Stomach (tissue), 9 donors: ENCODE data around the gene FAM107B. TPM values are rescaled to one million over a fixed set of nuclear protein-coding genes. Genes with fewer than 3 reads are reported as not detected.
A peak's percentile ranks its signal among the peaks of the same experiment; 100 is the strongest.

Source experiments
- DNase-seq, 2 donors: peaks; one replicate each; pipeline versions ENCODE4 v3.0.0 to v3.0.0-alpha.2; 2013 to 2019
- H3K27ac ChIP-seq, 5 donors: fragments of 200-600 bp in 4 of 5; sonication (generic) in 4 of 5; one replicate each; pipeline ENCODE4 v1.5.1; 2013 to 2019; ENCODE audit warnings: mild to moderate bottlenecking in 1 of 5, moderate library complexity in 1 of 5
- H3K27me3 ChIP-seq, 3 donors: fragments of 200-600 bp; sonication (generic); one replicate each; pipeline ENCODE4 v1.5.1; 2017 to 2019; ENCODE audit warnings: mixed run types in 1 of 3
- H3K36me3 ChIP-seq, 4 donors: fragments of 200-600 bp; sonication (generic); 1 replicate in 3 of 4; 2 replicates in 1 of 4; pipeline ENCODE4 v1.5.1; 2016 to 2019
- H3K4me1 ChIP-seq, 4 donors: fragments of 200-600 bp; sonication (generic); one replicate each; pipeline ENCODE4 v1.5.1; 2016 to 2019
- H3K4me3 ChIP-seq, 4 donors: fragments of 200-600 bp; sonication (generic) in 3 of 4; one replicate each; pipeline ENCODE4 v1.5.1; 2016 to 2019; ENCODE audit warnings: mild to moderate bottlenecking in 1 of 4
- H3K9me3 ChIP-seq, 4 donors: fragments of 200-600 bp; sonication (generic); one replicate each; pipeline ENCODE4 v1.5.1; 2016 to 2019
- EP300 ChIP-seq: sonication (generic); formaldehyde crosslinking; IDR thresholded peaks from one replicate; pipeline ENCODE4 v1.6.1; 2017; ENCODE audit warnings: antibody characterized with exemption
- POLR2A ChIP-seq, 4 donors: fragments of 450-650 bp; IDR thresholded peaks; one replicate each; pipeline ENCODE4 v1.6.1; 2016; ENCODE audit warnings: antibody characterized with exemption in 4 of 4, control low read depth in 2 of 4, mild to moderate bottlenecking in 1 of 4, moderate library complexity in 1 of 4
- POLR2AphosphoS5 ChIP-seq, 3 donors: sonication (generic); formaldehyde crosslinking; IDR thresholded peaks; one replicate each; pipeline ENCODE4 v1.6.1; 2016; ENCODE audit warnings: antibody characterized with exemption in 3 of 3
- WGBS, 5 donors: extraction: QIAGEN DNeasy Blood & Tissue Kit in 3 of 5; methylation state at CpG; one replicate each; pipeline versions ENCODE4 v1.1.5 to v1.1.7; 2013 to 2018; 5-methylcytosine and 5-hydroxymethylcytosine counted together
- intact Hi-C: fragments of 100-400 bp; cut with DNase I; formaldehyde crosslinking; loops from one replicate; pipeline ENCODE4 v1.15.1; 2023; ENCODE audit warnings: low total_unique reads
- polyA plus RNA-seq, 3 donors: library from polyadenylated mRNA; stranded (reverse); fragments of 200-250 nt; gene quantifications; one replicate each; pipeline ENCODE4 v1.2.3, GENCODE V29; 2013
- total RNA-seq, 5 donors: library from RNA; depleted of rRNA; stranded (reverse); fragments of >200 nt; gene quantifications; one replicate each; pipeline versions ENCODE4 v1.1.0 to v1.2.3, GENCODE V29; 2014 to 2016
- TF ChIP-seq, protein P1 (sequence below), 7 experiments: fragments of 450-650 bp in 4 of 7; fragments of 200-600 bp in 3 of 7; sonication (generic) in 3 of 7; IDR thresholded peaks; one replicate each; pipeline ENCODE4 v1.5.1; 2016 to 2019; ENCODE audit warnings: antibody characterized with exemption in 7 of 7, control low read depth in 2 of 7, mild to moderate bottlenecking in 1 of 7
- donor health status: healthy with polysubstance abuse.
- donor health status: Bipolar disorder and iron deficiency.
- donor health status: healthy.

The FAM107B gene
- total and polyA plus RNA-seq, 8 donors: 18.7 to 397 (median 160) TPM

DNA sequence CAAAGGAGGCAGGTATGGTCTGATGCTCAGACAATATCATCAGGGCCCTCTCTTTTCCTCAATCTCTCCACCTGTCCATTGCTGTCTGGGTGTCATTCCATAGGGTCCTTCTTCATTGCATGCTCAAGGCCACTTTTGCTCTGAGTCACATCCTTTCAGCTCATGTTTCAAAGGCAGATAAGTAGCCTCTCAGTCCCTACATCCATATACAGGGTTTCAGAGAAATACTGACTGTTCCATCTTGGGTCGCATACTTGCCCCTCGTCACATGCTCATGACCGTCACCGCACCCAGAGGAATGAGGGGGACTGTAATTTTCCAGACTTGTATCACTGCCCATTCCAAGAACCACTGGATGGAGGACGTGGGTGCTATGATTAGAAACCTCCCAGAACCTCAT lies 93.4 kb downstream of the FAM107B start:
- WGBS, 5 donors: 90 to 94% (median 91%) methylated on average over 5 of the region's 5 CpGs
- Histone ChIP-seq H3K27me3 (no peaks in the 10 kb centered on the region), H3K4me1 (peaks cover 0 to 5% (median 0%) of the 10 kb centered on the region in 4 donors), H3K4me3 (no peak overlapping the region), H3K36me3 (no peaks in the 10 kb centered on the region), H3K9me3 (no peaks in the 10 kb centered on the region), H3K27ac (no peak overlapping the region)
- intact Hi-C loops: no loop called here
- TF ChIP-seq EP300 (no peak), POLR2A (IDR thresholded peaks at IDR 0.05) (no peak), POLR2AphosphoS5 (IDR thresholded peaks at IDR 0.05) (no peak)
- TF ChIP-seq, protein P1, sequence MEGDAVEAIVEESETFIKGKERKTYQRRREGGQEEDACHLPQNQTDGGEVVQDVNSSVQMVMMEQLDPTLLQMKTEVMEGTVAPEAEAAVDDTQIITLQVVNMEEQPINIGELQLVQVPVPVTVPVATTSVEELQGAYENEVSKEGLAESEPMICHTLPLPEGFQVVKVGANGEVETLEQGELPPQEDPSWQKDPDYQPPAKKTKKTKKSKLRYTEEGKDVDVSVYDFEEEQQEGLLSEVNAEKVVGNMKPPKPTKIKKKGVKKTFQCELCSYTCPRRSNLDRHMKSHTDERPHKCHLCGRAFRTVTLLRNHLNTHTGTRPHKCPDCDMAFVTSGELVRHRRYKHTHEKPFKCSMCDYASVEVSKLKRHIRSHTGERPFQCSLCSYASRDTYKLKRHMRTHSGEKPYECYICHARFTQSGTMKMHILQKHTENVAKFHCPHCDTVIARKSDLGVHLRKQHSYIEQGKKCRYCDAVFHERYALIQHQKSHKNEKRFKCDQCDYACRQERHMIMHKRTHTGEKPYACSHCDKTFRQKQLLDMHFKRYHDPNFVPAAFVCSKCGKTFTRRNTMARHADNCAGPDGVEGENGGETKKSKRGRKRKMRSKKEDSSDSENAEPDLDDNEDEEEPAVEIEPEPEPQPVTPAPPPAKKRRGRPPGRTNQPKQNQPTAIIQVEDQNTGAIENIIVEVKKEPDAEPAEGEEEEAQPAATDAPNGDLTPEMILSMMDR (IDR thresholded peaks at IDR 0.05): no peak
- DNase-seq: no peak

DNA sequence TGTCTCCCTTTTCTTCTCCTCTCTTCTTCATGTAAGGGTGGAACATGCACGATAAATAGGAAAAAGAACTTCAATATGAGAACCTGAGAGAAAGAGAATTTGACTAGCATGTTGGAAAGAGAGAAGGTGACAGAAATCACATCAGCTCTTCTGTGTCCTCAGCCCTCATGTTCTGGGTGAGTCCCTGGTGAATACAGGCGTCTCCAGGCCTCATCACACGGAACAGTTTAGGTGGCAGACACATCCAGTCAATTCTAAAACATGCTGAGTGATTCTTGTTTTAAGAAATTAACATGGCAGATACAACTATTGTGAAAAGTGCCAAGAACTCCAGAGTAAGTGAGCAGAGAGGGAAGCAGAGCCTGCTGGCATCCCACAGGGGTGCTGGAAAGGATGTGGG lies 96.1 kb downstream of the FAM107B start:
- H3K4me1 ChIP-seq: peaks cover 0 to 16% (median 13%) of the 10 kb centered on the region in 4 donors
- no peaks in the 10 kb centered on the region for H3K9me3 ChIP-seq
- H3K27me3 ChIP-seq: no peaks in the 10 kb centered on the region
- H3K27ac ChIP-seq: no peak overlapping the region
- H3K4me3 ChIP-seq: no peak overlapping the region
- WGBS, 5 donors: 84 to 94% (median 89%) methylated on average over 3 of the region's 3 CpGs
- no peaks in the 10 kb centered on the region for H3K36me3 ChIP-seq
- intact Hi-C loops: no loop called here
- DNase-seq: no peak
- TF ChIP-seq POLR2A (IDR thresholded peaks at IDR 0.05) (no peak), POLR2AphosphoS5 (IDR thresholded peaks at IDR 0.05) (no peak), EP300 (no peak)
- TF ChIP-seq, protein P1 (IDR thresholded peaks at IDR 0.05): no peak

DNA sequence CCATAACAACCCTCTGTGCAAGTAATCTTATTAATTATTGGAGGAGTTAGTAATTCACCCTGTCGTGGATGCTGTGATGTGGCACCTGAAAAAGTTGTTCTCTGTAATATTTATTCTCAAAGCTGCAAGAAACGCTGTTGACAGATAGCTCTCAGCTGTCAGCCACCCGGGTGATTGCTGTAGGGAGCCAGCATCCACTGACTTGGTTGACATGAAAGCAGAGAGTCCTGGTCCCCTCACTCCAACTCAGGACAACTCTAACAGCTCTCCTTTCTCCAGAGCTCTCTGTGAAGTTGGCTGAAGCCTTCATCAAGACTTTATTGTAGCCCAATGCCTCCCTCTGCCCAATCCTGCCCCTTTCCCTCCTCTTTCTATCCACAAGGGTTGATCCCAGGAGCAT lies 98.0 kb downstream of the FAM107B start:
- 39 to 64% (median 55%) methylated on average over 3 of the region's 3 CpGs for WGBS, 5 donors
- no peak overlapping the region for H3K27ac ChIP-seq
- no peaks in the 10 kb centered on the region for H3K9me3 ChIP-seq
- no peak for DNase-seq
- peaks cover 0 to 27% (median 14%) of the 10 kb centered on the region in 4 donors for H3K4me1 ChIP-seq
- intact Hi-C loops: no loop called here
- no peaks in the 10 kb centered on the region for H3K36me3 ChIP-seq
- H3K4me3 ChIP-seq: no peak overlapping the region
- H3K27me3 ChIP-seq: no peaks in the 10 kb centered on the region
- TF ChIP-seq POLR2AphosphoS5 (IDR thresholded peaks at IDR 0.05): no peak
- no peak for TF ChIP-seq EP300
- TF ChIP-seq POLR2A (IDR thresholded peaks at IDR 0.05): no peak

DNA sequence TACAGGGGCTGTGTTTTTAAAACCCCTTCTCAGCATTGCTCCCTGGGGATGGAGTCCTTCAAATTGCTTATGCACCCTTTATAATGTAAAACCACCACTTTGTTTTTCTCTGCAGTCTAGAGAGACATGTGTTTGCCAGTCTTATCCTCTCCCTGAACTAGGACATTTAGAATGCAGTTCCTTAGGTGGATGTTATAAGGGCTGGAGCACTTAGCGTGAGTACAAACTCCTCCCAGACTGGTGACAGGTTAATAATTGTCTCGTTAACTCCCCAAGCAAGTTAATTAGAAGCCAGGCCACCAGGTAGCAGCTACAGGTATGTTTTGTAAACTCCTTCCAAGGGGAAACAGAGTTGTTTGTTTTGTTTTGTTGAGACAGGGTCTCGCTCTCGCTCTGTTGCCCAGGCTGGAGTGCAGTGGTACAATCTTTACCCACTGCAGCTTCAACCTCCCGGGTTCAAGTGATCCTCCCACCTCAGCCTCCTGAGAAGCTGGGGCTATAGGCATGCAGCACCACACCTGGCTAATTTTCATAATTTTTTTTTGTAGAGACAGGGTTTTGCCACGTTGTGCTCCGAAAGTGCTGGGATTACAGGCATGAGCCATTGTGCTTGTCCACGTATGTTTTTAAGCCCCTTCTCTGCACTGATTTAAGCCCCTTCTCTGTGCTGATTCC lies 100.2 kb downstream of the FAM107B start:
- intact Hi-C loops: no loop called here
- Histone ChIP-seq H3K36me3 (no peaks in the 10 kb centered on the region), H3K9me3 (no peaks in the 10 kb centered on the region), H3K4me3 (no peak overlapping the region), H3K27me3 (no peaks in the 10 kb centered on the region), H3K27ac (peak overlapping the region; percentile 21 to 76 (median 51)), H3K4me1 (peaks cover 0 to 39% (median 23%) of the 10 kb centered on the region in 4 donors)
- WGBS, 5 donors: 36 to 67% (median 46%) methylated on average over 8 of the region's 8 CpGs
- DNase-seq: peak; percentile 41 to 83
- TF ChIP-seq POLR2AphosphoS5 (IDR thresholded peaks at IDR 0.05): peak in 2 of 3 donors; percentile 30 to 57
- TF ChIP-seq, protein P1 (IDR thresholded peaks at IDR 0.05): peak in 1 of 7 experiments; percentile 15
- no peak for TF ChIP-seq EP300
- TF ChIP-seq POLR2A (IDR thresholded peaks at IDR 0.05): no peak
